GM18909 (cell line): Measurements from ENCODE around the gene TMPRSS6.

Experiments
- ATAC-seq: cut with Tn5 transposase; IDR thresholded peaks from one replicate; pipeline ENCODE4 v1.9.1; 2021; ENCODE audit warnings: mild to moderate bottlenecking; ENCODE audit not compliant: unreplicated experiment, poor library complexity

TMPRSS6 gene

DNA sequence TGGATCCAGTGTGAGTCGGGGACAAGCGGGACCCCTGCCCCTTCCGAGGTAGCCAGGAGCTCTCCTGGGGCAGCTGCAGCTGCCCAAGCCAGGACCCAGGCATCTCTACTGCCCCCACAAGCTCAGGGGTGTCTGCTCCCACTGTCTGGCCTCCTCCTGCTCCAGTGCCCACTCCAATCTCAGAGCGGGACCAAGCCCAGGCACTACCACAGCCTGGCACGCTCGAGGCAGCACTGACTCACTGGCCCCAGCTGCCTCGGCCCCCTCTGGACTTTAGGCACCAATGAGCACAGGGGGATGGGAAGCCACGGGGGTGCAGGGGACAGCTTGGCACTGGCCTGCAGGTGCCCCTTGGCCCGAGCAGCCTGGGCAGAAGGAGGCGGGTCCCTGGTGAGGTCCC, 32.0 kb upstream of the TMPRSS6 start:
- no peak for ATAC-seq

- ATAC-seq: no peak
These were observed 31.3 kb upstream of the TMPRSS6 start for GRCh38 chr22:37140686-37141323.

DNA sequence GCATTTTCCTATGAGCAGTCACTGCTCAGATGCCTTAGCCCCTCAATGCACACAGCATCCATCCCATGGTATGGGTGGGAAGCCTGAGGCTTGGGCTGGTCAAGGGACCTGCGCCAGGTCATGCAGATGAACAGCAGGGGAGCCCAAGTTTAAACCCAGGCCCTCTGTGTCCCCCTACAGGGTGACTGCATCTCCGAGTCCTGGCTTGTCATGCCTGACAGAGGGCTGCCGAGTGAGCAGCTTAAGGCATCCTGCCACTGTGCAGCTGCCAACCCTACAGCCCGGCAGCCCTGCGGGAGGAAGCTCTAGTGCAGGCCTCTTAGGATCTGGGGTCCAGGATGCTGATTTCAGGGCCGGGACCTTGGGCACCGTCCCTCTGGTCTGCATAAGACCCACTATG, 30.2 kb upstream of the TMPRSS6 start:
- no peak for ATAC-seq

GRCh38 chr22:37138849-37139561, 29.5 kb upstream of the TMPRSS6 start:
- no peak for ATAC-seq

DNA sequence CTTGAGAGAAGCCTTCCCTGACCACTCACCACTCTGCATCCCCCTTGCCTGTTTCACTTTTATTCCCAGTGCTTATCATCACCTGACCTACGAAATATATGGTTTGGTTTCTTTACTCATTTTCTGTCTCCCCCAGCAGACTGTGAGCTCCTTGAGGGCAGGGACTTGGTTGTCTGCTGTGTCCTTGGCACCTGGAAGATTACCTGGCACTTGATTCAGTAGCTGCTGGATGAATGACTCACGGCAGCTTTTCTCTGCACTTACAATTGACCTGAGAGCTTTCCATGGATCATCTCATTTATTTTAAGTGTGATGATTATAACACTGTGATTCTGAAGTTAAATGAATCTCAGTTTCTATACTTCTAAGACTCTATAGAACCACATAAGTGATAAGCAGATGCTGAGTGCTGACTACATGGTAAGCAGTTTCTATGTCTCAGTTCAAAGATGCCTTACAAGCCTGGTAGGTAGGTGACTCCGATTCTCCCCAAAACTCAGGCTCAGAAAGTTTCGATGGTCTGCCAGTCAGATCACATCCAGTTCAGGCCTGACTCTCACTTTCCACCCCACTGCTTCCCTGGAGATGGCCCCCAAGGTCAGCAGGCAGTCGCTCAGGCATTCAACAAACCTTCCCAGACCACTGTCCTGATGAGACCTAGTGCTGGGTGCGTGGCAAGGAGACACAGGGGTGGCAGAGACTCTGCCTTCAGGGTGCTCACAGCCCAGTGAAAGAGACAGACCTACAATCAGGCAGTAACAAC, 28.6 kb upstream of the TMPRSS6 start:
- no peak for ATAC-seq

DNA sequence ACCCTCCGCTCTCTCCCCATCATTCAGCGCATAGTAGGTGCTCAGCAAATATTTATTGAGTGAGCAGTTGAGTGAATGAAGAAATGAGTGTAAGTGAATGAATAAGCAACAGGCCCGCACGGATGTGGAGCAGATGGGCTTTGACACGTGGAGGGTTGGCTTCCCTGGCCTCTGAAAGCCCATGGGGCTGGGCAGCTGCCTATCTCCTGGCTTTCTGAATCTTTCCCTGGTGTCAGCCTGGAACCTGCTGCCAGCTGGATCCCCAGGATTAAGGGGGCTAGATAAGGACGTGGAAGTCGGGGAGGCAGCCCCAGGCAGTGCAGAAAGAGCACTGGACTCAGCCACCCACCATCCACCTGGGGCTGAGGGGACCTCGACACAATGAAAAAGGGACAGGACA, 27.6 kb upstream of the TMPRSS6 start:
- ATAC-seq: no peak

DNA sequence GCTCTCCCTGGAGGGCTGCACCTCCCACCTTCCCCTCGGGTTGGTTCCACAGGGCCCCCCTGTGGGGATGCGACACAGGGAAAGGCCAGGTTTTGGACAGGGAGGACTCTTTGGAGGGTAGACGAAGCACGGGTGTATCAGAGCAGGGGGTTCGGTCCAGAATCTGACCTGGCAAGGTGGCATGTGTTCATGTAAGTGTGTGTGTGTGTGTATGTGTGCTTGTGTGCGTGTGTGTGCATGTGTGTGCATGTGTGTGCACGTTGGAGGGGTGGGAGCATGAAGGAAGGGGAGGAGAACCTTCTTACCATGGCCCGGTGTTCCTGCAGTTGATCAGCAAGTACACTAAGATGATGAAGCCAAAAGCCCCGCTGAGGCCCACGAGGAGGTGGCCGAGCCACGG, 25.5 kb upstream of the TMPRSS6 start:
- ATAC-seq: no peak

DNA sequence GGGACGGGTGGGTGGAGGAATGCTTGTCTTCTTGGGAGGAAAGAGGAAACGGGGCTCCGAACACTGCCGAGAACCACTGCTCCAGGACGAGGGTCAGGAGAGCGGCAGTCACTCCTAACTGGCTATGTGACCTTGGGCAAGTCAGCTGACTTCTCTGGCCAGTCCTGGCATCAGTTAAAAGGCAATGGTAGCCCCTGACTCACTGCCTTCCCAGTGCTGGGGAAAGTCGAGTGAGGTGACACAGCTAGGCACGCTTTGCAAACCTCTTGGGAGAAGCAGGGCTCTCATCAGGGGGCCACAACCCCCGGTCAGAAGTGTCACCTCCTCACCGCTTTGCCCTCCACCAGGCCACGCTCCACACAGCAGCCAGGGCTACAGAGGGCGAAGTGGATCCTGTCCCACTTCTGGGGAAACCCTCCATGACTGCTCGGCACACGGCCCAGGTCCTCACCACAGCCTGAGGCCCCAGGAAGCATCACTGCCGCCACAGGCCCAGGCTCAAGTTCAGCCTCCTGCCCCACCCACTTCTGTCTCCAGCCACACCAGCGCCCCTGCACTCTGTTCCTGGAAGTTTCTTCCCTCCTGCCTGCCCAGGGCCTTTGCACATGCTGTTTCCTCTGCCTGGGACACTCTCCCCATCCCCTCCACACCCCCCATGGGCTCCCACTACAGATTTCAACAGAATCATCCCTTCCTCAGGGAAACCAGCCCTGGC, 23.9 kb upstream of the TMPRSS6 start:
- ATAC-seq: no peak

DNA sequence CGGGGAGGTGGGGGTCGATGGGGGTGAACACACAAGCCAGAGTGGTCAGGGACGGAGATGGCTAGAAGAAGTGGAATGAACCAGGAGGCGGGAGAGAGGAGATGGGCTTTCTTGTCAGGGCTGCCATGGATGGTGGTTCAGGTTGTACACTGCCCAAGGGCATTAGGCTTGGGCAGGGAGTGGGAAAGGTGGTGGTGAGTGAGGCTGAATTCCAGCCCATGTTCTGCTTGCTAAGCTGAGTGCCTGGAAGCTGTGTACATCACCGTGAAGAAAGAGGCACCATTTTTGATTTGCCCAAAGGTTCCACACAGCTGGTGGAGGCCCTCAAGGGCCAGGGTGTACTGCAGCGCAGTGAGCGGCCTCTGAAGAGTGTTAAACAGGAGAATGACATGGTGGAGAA, 23.3 kb upstream of the TMPRSS6 start:
- no peak for ATAC-seq

DNA sequence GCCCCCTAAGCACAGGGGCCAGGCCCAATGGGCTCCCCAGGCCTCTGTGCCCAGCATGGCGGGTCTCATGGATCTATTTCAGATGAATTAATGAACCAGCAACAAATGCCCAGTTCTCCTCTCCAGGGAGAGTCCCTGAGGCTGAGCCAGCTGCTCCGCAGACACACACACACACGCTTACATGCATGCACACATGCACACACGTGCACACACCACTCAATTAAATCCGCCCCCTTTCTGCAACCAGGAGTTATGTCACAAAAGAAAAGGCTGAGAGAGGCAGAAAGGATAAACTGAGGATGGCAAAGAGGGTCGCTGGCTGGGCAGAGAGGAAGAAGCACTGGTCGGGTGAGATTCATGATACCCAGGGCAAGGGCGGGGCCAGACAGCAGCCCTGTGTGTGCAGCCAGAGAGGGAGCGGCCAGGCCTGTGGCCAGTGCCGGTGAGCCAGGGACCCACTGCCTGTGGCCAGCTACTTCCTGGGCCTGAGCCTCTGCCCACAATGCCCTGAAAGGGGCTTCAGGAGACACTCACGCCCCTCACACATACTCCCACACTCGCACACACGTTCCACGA, 20.4 kb upstream of the TMPRSS6 start:
- ATAC-seq: no peak

- ATAC-seq: no peak
These were observed 19.2 kb upstream of the TMPRSS6 start for GRCh38 chr22:37128555-37129281.

DNA sequence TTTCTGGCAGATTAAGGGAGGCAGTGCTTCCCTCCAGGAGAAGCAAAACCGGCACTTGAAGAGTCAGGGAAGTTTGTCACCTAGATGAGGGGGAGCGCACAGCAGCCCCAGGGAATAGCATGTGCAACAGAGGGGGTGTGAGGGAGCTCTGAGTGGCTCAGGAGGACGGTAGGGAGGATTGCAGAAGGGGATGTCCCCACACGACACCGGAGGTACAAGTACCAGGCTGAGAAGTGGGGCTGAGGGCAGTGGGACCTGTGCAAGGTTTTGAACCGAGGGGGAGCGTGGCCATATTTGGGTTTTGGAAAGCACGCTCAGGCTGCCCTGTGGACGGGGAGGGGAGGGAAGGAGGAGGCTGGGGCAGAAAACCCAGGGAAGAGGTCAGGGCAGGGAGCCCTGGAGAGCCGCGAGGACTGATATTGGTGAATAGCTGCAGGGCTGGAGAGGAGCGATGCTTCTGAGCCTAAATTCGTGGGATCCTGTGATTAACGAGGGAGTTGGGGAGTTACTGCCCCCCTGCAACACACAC, 17.9 kb upstream of the TMPRSS6 start:
- ATAC-seq: no peak

DNA sequence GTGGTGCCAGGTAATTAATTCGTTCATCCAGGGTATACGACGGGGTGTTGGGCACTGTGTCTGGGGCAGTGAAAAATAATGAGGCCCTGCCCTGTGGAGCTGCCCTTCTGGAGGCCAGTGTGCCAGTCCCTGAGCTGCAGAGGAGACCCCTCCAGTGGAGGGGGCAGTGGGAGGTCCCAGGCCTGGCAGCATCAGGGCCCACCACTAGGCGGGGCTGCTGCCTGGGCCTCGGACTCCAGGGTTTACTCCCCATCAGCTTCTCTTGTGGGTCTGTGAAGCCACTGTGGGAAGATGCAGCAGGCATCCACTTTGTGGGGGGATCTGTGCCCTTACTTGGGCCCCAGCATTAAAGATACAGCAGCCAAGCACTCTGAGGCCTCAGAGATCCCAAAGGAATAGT, 17.4 kb upstream of the TMPRSS6 start:
- ATAC-seq: no peak

GRCh38 chr22:37126383-37126782, 16.9 kb upstream of the TMPRSS6 start:
- no peak for ATAC-seq

GRCh38 chr22:37123649-37124048, 14.1 kb upstream of the TMPRSS6 start:
- ATAC-seq: no peak

DNA sequence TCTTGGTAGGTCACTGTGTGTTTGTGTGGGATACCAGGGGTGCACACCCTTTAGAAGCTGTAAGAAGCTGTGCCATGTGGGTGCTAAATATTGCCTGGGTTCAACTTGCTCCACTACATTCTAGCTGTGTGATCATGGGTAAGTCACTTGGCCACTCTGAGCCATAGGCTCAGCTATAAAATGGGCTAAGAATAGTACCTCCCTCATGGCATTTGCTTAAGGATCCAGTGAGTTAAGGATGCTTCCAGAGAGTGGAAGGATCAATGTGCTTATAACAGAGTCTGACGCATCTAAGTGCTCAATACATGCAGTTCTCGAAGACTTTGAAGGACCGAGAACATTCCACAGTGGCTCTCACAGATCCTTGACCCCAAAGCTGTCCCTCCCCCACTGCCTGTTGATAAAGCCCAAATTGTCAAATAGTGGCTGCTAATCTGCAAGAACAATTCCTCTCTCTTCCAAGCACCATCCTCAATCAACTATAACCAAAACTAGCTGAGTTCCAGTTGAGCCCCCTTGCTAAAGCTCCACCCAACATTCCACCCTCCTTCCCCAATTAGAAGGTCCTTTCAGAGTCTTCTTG, 13.2 kb upstream of the TMPRSS6 start:
- ATAC-seq: no peak

DNA sequence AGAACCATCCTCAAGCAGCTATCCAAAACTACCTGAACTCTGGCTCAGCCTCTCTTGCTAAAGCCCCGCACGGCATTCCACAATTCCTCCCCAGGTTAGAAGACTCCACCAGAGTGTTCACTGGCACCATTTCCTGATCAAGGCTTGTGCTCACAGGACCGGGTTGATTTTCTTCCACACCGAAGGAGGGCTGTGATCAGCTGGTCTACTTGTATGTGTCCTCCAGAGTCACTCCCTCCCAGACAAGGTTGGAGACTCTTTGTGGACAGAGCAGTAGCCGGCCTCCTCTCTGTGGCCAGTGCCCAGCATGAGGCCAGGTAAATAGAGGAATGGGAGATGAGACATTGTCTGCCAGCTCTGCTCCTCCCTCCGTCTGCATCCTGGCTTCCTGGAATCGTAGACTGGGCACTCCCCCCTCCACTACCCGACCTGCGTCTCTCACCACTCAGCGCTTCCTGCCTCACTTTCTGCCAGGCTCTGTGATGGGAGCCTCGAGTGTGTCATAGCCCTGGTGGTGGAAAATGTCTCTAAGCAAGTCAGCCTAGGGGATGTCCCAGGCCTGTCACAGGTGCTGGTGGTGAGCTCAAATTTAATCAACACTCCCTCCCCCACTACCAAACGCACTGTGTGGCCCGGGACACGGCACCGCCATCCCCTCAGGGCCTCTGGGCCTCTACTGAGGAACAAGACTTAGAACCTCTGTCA, 12.5 kb upstream of the TMPRSS6 start:
- peak; percentile 86 for ATAC-seq

GRCh38 chr22:37120569-37121340, 11.2 kb upstream of the TMPRSS6 start:
- ATAC-seq: no peak
